Astrocyte of the spinal cord (primary cell): ENCODE data around the gene OR4D2.
"Not testable (repeated sequence)": the region's sequence is repeated elsewhere in the genome, so short reads cannot be mapped to it uniquely, and the experiment has no call there.

Source experiments
- DNase-seq: peaks from one replicate; pipeline ENCODE4 v3.0.0; 2011; ENCODE audit warnings: low read depth, low spot score
- H3K4me3 ChIP-seq: 2 replicates; pipeline ENCODE4 v1.5.1; 2011; ENCODE audit warnings: low read depth, mild to moderate bottlenecking, low read length, moderate library complexity
- in situ Hi-C: cut with HindIII; loops from 2 replicates; pipeline ENCODE4 v1.10.0; 2017; ENCODE audit warnings: low sequenced_read_pairs
- TF ChIP-seq, protein P1 (sequence below): IDR thresholded peaks from 2 replicates; pipeline ENCODE4 v1.5.1; 2012; ENCODE audit warnings: low read depth, mild to moderate bottlenecking, low read length, inconsistent platforms

Gene OR4D2

DNA sequence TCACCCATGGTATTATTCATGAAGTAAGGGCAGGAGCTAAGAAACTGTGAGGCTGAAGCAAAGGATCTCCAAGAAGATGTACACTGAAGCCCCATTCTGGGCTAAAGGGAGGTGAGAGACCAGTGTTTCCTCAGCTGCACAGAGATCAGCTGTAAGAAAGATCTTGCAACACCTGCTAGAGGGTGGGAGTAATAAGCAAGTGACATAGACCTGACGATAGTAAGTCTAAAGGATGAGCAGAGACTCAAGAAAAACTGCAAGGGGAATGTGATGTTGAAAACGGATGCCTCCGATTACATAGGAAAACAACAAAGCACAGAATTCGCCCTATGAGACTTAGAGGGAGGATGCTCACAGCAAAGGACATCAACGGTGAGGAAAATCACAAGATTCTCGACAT is at the start of gene OR4D2:
Gene OR4D2, plus strand, starts transcription at position 301 of the 400 bp plus-strand sequence. CDS start 2,674 bp downstream, outside the sequence.
- no peak within 1 kb of the TSS for H3K4me3 ChIP-seq
- in situ Hi-C loops = no loop called here
- TF ChIP-seq, protein P1, sequence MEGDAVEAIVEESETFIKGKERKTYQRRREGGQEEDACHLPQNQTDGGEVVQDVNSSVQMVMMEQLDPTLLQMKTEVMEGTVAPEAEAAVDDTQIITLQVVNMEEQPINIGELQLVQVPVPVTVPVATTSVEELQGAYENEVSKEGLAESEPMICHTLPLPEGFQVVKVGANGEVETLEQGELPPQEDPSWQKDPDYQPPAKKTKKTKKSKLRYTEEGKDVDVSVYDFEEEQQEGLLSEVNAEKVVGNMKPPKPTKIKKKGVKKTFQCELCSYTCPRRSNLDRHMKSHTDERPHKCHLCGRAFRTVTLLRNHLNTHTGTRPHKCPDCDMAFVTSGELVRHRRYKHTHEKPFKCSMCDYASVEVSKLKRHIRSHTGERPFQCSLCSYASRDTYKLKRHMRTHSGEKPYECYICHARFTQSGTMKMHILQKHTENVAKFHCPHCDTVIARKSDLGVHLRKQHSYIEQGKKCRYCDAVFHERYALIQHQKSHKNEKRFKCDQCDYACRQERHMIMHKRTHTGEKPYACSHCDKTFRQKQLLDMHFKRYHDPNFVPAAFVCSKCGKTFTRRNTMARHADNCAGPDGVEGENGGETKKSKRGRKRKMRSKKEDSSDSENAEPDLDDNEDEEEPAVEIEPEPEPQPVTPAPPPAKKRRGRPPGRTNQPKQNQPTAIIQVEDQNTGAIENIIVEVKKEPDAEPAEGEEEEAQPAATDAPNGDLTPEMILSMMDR = no peak
- DNase-seq = no peak

DNA sequence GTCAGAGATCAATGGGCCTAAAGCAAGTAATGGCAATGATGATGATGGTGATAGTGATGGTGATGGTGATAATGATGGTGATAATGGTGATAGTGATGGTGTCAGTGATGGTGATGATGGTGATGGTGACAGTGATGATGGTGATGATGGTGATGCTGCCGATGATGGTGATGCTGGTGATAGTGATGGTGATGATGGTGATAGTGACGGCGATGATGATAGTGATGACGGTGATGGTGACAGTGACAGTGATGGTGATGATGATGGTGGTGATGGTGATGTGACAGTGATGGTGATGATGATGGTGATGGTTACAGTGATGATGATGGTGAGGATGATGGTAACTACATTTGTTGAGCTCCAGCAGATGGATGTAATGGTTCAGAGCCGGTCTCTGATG is 49.4 kb upstream of the OR4D2 start:
- DNase-seq = no peak
- TF ChIP-seq, protein P1 = no peak
- in situ Hi-C loops = no loop called here
- H3K4me3 ChIP-seq = no peak overlapping the region

DNA sequence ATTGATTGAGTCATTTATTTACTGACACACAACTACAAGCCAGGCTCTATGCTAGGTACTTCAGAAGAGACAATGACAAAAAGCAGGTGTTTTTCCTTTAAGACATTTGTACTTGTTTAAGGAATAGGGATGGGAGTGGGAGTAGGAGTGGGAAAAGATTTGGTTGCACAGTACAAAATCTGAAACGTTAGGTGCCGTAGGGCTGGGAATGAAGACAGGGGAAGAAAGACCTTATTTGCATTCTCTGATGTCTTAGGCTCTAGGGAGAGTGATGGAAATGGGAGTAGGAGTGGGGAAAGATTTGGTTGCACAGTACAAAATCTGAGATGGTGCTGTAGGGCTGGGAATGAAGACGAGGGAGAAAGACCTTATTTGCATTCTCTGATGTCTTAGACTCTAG is 47.3 kb upstream of the OR4D2 start:
- H3K4me3 ChIP-seq = no peak overlapping the region
- in situ Hi-C loops = no loop called here
- DNase-seq = no peak
- TF ChIP-seq, protein P1 = no peak

DNA sequence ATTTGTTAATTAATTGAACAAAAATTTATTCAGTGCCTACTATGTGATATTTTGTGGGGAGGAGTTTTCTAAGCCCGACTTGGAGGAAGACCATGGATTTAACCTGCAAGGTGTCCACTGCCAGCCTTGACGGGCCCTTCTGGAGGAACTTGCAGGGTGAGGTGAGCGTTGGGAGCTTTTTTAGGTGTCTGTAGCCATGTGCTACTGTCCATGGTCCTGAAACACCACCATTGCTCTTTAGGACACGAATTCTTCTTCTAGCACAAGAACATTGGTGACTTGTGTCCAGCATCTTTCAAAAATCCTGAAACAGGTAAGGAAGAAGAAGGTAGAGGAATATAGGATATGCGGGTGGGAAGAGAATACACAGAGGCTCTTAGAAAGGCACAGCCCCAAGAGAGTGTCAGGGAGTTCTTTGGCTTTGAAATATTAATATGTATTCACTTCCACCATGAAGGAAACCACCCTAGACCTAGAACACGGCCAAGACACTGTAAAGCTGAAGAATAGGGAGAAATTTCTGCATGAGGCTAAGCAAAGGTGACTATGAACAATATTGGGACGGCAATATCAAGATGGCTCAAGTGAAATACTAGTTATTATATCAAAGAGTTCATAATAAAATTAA is 46.5 kb upstream of the OR4D2 start:
- TF ChIP-seq, protein P1 = no peak
- peak; percentile 68 for DNase-seq
- no peak overlapping the region for H3K4me3 ChIP-seq
- in situ Hi-C loops = no loop called here

DNA sequence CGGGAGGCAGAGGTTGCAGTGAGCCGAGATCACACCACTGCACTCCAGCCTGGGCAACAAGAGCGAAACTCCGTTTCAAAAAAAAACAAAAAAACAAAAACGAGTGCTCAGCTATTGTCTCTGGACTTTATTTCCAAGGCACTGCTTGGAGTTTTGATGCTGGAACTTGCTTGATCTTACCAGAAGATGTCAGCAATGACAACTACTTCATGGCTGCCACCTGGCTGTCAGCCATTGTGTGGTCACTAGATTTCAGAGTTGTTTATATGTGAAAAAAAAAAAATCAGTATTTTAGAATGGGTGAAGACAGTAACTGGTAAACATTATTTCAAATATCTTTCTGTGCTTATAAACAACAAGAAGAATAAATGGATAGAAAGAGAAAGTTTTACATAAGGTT is 44.9 kb upstream of the OR4D2 start:
- in situ Hi-C loops = no loop called here
- TF ChIP-seq, protein P1 = peak; percentile 26
- no peak overlapping the region for H3K4me3 ChIP-seq
- DNase-seq = peak; percentile 25

DNA sequence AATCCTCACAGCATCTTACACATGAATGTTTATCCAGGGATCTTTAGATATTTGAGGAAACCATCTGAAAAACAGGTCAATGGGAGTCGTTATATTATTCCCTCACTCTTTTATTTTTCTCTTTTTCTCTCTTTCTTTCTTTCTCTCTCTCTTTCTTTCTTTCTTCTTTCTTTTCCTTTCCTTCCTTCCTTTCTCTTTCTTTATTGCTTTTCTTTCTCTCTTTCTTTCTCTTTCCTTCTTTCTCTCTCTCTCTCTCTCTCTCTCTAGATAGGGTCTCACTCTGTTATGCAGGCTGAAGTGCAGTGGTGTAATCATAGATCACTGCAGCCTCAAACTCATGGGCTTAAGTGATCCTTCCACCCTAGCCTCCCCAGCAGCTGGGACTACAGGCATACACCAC is 38.9 kb upstream of the OR4D2 start:
- no peak for DNase-seq
- TF ChIP-seq, protein P1 = no peak
- in situ Hi-C loops = no loop called here
- H3K4me3 ChIP-seq = no peak overlapping the region

DNA sequence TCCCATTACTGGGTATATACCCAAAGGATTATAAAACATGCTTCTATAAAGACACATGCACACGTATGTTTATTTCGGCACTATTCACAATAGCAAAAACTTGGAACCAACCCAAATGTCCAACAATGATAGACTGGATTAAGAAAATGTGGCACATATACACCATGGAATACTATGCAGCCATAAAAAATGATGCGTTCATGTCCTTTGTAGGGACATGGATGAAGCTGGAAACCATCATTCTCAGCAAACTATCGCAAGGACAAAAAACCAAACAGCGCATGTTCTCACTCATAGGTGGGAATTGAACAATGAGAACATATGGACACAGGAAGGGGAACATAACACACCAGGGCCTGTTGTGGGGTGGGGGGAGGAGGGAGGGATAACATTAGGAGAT is 34.1 kb upstream of the OR4D2 start:
- H3K4me3 ChIP-seq, in situ Hi-C loops, DNase-seq: not testable (repeated sequence)
